GM19324 (cell line): ENCODE data around the gene ABLIM2.
A peak's percentile ranks its signal among the peaks of the same experiment; 100 is the strongest.

ENCODE experiments used
- ATAC-seq: cut with Tn5 transposase; IDR thresholded peaks from one replicate; pipeline ENCODE4 v1.9.1; 2021; ENCODE audit warnings: mild to moderate bottlenecking, moderate library complexity; ENCODE audit not compliant: unreplicated experiment, low FRiP score

Gene ABLIM2

GRCh38 chr4:8177552-8177951 lies 18.9 kb upstream of the ABLIM2 start:
- no peak for ATAC-seq

DNA sequence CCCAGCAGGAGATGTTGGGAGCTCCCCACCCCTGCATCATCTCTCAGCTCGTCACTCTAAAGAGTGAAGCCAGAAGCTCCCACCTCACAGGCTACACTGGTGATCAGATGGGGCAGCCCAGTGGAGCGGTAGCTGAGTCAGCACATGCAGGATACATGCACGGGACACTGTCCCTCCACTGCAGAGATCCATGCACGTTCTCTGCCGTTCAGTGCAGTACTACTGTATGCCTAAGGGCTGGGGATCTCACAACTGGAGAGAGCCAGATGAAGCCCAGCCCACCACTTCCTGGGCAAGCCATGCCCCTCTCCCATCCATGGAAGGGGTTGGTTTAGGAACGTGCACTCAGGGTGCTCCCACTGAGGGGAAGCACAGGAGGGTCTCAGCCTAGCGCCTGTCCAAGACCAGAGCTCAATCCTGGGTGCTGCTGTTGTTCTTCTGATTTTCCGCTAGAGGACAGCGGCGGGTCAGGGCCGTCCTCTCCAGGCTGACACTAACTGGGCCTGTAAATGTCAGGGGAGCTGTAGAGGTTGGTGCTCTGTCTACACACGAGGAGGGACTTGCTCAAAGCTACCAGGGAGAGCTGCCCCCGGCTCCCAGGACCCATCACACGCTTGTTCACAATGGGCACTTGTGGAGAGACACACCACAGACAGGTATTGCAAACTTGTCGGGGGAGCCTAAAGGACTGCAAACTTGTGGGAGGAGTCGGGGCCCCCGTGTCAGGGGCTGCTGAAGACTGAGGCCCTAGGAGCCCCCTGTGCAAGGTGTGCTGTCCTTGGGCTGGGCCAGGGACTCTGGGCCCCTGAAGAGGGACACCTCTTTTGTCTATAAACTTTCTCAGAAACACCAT lies 18.2 kb upstream of the ABLIM2 start:
- ATAC-seq: peak; percentile 65

GRCh38 chr4:8175686-8176085 lies 17.1 kb upstream of the ABLIM2 start:
- ATAC-seq: no peak

DNA sequence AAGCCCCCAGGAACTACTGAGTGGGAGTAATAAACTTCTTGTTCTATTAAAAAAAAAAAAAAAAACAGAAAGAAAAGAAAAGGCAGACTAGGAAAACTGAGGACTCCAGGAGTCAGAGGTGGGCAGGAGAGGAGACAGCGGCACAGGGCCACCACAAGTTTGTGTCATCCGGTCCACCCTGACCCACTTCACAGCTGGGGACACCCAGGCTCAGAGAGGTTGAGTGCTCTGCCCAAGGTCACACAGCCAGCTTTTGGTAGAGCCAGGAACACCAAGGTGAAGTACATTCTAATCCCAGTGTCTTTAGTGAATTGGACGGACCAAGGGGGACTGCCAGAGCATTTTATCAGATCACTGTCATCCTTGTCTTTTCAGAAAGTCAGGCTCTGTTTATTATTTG lies 16.4 kb upstream of the ABLIM2 start:
- no peak for ATAC-seq

DNA sequence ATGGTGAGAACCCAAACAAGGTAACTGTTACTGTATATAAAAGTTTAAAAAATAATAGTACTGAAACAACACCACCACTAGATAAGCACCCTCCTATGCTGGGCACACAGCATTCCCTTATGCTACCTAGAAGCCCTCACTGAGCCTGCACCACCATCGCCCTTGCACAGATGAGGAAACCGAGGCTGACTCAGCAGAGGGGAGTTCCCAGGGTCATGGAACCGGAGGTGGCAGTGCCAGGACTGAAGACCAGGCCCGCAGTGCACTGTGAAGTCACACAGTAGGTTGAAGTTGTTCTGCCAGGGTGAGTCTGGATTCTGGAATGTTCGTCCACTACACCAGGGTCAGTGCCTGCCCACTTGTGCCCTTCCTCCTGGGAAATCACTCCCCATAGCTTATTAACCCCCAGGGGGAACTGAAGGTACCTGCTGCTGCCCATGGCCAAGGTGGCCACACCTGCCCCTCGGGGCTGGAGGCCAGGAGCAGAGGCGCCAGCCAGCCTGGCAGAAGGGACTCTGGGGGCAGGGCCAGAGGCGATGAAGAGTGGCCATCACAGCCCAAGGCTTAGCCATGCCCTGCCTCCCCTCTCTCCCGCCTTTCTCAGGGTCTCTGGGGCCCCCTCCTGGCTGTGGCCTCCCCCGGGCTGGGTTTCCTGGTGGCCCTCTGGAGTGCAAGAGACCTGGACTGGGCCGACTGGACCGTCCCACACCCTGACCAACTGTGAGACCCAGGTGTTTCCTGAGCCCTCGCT lies 15.1 kb upstream of the ABLIM2 start:
- ATAC-seq: no peak

DNA sequence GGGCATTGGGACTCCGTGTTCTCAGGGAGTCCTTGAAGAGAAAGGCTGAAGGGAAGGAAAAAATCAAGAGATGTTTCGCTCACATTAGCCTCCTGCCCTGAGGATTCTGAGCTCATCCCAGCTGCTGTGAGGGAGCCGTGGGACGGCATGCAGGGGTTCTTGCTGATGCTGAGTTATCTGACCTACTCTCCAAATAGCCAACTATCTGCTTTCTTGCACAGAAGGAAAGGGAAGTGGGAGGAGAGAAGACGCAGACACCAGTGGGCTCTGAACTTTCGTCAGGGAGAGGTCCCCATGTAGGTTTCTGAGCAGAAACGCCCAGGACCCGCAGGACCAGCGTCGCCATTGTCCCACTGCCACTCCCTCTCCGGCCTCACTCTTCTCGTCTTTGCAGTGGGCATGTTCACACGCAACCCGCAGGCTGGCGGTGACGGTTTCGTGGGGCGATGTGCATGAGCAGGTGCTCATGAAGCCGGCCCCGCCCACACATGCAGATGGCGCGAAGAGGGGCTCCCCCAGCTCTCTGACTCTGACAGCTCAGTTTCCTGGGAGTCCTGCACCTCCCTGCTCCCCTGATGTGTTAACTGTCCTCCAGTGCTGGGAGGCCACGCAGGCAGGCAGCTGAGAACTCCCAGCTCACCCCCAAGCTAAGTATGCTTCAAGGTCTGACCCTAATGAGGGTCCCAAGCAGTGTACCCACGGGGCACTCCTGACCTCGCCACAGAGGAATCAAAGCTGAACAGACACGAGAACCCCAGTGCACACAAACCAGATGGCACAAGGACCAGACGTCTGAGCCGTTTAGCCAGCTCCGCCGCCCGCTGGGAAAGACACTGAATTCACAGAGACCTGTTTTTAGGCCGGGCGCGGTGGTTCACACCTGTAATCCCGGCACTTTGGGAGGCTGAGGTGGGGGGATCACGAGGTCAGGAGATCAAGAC lies 13.6 kb upstream of the ABLIM2 start:
- peak; percentile 66 for ATAC-seq

DNA sequence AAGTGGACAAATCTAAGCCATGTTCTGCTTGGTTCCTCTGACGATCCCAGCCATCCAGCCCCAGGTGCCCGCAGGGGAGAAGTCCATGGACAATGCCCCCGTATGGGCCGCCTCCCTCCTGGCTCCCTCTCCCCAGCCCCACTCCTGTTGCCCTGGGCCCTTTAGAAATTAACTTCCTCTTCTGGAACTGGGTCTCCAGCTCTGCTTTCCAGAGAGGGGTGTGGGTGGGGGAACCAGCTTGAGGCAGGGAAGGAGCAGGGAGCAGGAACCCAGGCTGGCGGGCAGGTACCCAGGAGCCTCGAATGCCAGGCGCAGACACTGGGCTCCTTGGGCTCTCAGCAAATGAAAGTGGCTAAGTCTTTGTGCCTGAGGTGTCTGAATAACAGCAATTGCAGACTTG lies 12.7 kb upstream of the ABLIM2 start:
- ATAC-seq: no peak

GRCh38 chr4:8170341-8170740 lies 11.7 kb upstream of the ABLIM2 start:
- no peak for ATAC-seq

DNA sequence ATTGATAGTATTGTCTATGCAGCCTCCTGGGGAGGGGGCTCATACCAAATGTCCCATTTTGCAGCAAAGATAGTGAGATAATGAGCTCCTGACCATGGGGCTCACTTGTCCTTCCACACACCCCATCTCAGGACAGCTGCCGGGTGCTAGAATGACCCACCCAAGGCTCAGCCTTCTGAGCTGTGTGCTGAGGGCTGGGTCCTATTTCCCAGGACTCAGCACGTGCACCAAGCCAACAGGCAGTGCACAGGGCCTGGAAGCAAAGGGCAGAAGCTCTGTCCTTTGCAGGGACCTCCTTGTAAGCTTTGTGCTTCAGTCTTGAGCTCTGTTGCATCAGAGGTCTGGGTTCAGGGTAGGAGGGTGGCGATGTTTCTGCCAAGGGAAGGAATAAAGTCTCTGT lies 11.2 kb upstream of the ABLIM2 start:
- no peak for ATAC-seq

- no peak for ATAC-seq
Observed at GRCh38 chr4:8168832-8169598, 10.4 kb upstream of the ABLIM2 start.

- ATAC-seq: no peak
Observed at GRCh38 chr4:8168232-8168631, 9.6 kb upstream of the ABLIM2 start.

DNA sequence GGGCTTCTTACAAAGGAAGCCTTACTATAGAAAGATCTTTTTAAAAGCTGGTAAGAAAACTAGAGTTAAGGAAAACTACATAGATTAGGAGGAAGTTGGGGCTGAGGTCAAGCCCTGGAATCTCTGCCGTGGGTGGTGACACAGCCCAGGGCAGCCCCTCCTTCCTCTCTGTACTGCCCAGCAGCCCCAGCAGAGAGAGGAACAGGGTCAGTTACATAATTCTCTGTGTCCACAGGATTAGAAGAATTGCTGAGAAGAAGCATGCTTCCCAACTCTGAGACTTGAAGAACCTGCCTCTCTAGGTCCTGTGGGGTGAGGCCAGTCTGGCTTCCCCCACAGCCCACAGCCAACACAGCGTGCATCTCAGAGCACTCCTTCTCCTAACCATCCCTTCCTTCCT lies 9.2 kb upstream of the ABLIM2 start:
- no peak for ATAC-seq

- ATAC-seq: no peak
Observed at GRCh38 chr4:8167291-8167690, 8.7 kb upstream of the ABLIM2 start.

- no peak for ATAC-seq
Observed at GRCh38 chr4:8165374-8165896, 6.8 kb upstream of the ABLIM2 start.

DNA sequence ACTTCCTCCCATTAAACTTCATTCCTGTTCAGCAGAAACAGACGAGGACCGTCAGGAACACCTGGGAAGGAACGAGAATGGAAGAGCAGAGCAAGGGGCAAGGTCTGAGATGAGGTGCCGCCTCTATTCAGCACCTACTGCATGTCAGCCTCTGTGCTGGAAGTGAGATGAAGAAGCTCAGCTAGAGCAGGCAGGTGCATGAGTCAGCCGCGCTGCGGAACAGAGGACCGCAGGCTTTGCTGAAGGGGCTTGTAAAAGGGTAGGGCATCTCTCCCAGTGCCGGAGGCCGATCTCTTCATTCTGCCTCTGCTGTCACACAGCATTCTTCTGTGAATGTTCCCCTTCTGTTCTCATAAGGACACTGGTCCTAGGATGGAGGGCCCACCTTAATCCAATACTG lies 6.1 kb upstream of the ABLIM2 start:
- ATAC-seq: no peak

DNA sequence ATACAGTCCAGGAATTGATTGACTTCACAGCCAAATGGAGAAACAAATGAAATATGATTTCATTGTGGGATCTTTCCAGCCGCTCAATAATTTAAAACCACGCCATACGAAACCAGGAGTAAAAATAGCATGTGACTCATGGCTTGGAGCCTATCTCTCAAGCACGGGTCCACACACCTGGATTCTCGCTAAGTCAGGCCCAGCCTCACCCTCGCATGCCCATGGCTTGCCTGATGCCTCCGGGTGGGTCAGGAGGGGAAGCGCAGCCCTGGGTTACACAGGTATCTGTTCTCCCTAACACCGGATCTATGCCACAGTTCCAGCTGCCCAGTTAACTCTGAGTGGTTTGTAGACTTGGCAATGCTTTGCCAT lies 5.6 kb upstream of the ABLIM2 start:
- ATAC-seq: no peak

- ATAC-seq: no peak
Observed at GRCh38 chr4:8163436-8164193, 5.0 kb upstream of the ABLIM2 start.

GRCh38 chr4:8163026-8163425 lies 4.4 kb upstream of the ABLIM2 start:
- ATAC-seq: no peak

GRCh38 chr4:8162625-8163024 lies 4.0 kb upstream of the ABLIM2 start:
- no peak for ATAC-seq
